Skeletal muscle tissue (tissue), 4 donors: ENCODE measurements around the gene C1orf74. TPM values are rescaled to one million over a fixed set of nuclear protein-coding genes. Genes with fewer than 3 reads are reported as not detected.

Experiments
- H3K27ac ChIP-seq: one replicate; pipeline ENCODE4 v1.7.0; 2013; ENCODE audit warnings: mild to moderate bottlenecking, low read depth, low read length, inconsistent platforms
- H3K27me3 ChIP-seq, 3 donors: one replicate each; pipeline ENCODE4 v1.7.0; 2013; ENCODE audit warnings: low read length in 3 of 3; ENCODE audit not compliant: control insufficient read depth in 3 of 3, insufficient read depth in 3 of 3
- H3K36me3 ChIP-seq, 3 donors: one replicate each; pipeline ENCODE4 v1.7.0; 2013; ENCODE audit warnings: low read length in 3 of 3; ENCODE audit not compliant: control insufficient read depth in 3 of 3, insufficient read depth in 3 of 3
- H3K4me1 ChIP-seq, 3 donors: one replicate each; pipeline ENCODE4 v1.7.0; 2013; ENCODE audit warnings: low read length in 3 of 3, mild to moderate bottlenecking in 3 of 3; ENCODE audit not compliant: control insufficient read depth in 3 of 3, insufficient read depth in 3 of 3
- H3K4me3 ChIP-seq, 3 donors: one replicate each; pipeline ENCODE4 v1.7.0; 2013; ENCODE audit warnings: low read length in 3 of 3
- H3K9ac ChIP-seq, 3 donors: one replicate each; pipeline ENCODE4 v1.7.0; 2013; ENCODE audit warnings: low read length in 3 of 3, mild to moderate bottlenecking in 3 of 3, moderate library complexity in 2 of 3, low read depth in 1 of 3
- H3K9me3 ChIP-seq, 3 donors: one replicate each; pipeline ENCODE4 v1.7.0; 2013; ENCODE audit warnings: low read length in 3 of 3; ENCODE audit not compliant: control insufficient read depth in 3 of 3
- total RNA-seq: library from RNA; depleted of rRNA; stranded (reverse); fragments of >200 nt; gene quantifications from one replicate; pipeline ENCODE4 v1.2.3, GENCODE V29; 2014
- donor health status: Osteomylitis.

C1orf74 gene
- total RNA-seq = 3.7 TPM

GRCh38 chr1:209784265-209785169 is at the start of gene C1orf74:
TSS of gene C1orf74 (minus strand) at chr1:209784559. CDS start at chr1:209783634, 925 bp downstream.
- H3K27me3 ChIP-seq = peaks cover 0 to 6% (median 0%) of the 10 kb centered on the region in 3 donors
- H3K9me3 ChIP-seq = no peaks in the 10 kb centered on the region
- peak within 1 kb of the TSS; percentile 71 to 95 (median 87) for H3K4me3 ChIP-seq
- H3K9ac ChIP-seq = peak within 1 kb of the TSS; percentile 78 to 92 (median 92)
- H3K4me1 ChIP-seq = peaks cover 11 to 23% (median 13%) of the 10 kb centered on the region in 3 donors
- peak within 1 kb of the TSS; percentile 82 for H3K27ac ChIP-seq
- H3K36me3 ChIP-seq = peaks cover 0 to 3% (median 0%) of the 10 kb centered on the region in 3 donors

- Histone ChIP-seq H3K4me3 (no peak overlapping the region), H3K9me3 (no peaks in the 10 kb centered on the region), H3K27me3 (no peaks in the 10 kb centered on the region), H3K9ac (no peak overlapping the region), H3K27ac (no peak overlapping the region), H3K4me1 (no peaks in the 10 kb centered on the region), H3K36me3 (peaks cover 16 to 39% (median 35%) of the 10 kb centered on the region in 3 donors)
These were observed 47.3 kb upstream of the C1orf74 start for GRCh38 chr1:209831615-209832014.

- Histone ChIP-seq H3K36me3 (peaks cover 16 to 35% (median 33%) of the 10 kb centered on the region in 3 donors), H3K27me3 (no peaks in the 10 kb centered on the region), H3K4me3 (no peak overlapping the region), H3K9ac (no peak overlapping the region), H3K27ac (no peak overlapping the region), H3K9me3 (no peaks in the 10 kb centered on the region), H3K4me1 (no peaks in the 10 kb centered on the region)
These were observed 46.4 kb upstream of the C1orf74 start for GRCh38 chr1:209830722-209831121.

- H3K27me3 ChIP-seq = no peaks in the 10 kb centered on the region
- H3K27ac ChIP-seq = no peak overlapping the region
- H3K4me1 ChIP-seq = no peaks in the 10 kb centered on the region
- peaks cover 12 to 32% (median 28%) of the 10 kb centered on the region in 3 donors for H3K36me3 ChIP-seq
- no peaks in the 10 kb centered on the region for H3K9me3 ChIP-seq
- H3K9ac ChIP-seq = no peak overlapping the region
- no peak overlapping the region for H3K4me3 ChIP-seq
These were observed 45.4 kb upstream of the C1orf74 start for GRCh38 chr1:209829716-209830115.

- Histone ChIP-seq H3K27me3 (peaks cover 0 to 2% (median 0%) of the 10 kb centered on the region in 3 donors), H3K4me3 (peak within 1 kb of the TSS; percentile 96 to 99 (median 96)), H3K36me3 (peaks cover 5 to 16% (median 12%) of the 10 kb centered on the region in 3 donors), H3K9ac (peak within 1 kb of the TSS; percentile 71 to 80 (median 73)), H3K27ac (peak within 1 kb of the TSS; percentile 39), H3K4me1 (no peaks in the 10 kb centered on the region), H3K9me3 (no peaks in the 10 kb centered on the region)
These were observed 43.3 kb upstream of the C1orf74 start, which contains the start of gene UTP25 for GRCh38 chr1:209827384-209828262. TSS of gene UTP25 (plus strand) at chr1:209827972. CDS start at chr1:209828064, 92 bp downstream.

- Histone ChIP-seq H3K4me1 (no peaks in the 10 kb centered on the region), H3K36me3 (peaks cover 1 to 2% (median 1%) of the 10 kb centered on the region in 3 donors), H3K9ac (no peak overlapping the region), H3K4me3 (no peak overlapping the region), H3K9me3 (no peaks in the 10 kb centered on the region), H3K27me3 (peaks cover 0 to 2% (median 0%) of the 10 kb centered on the region in 3 donors), H3K27ac (no peak overlapping the region)
These were observed 41.5 kb upstream of the C1orf74 start for GRCh38 chr1:209825591-209826434.

GRCh38 chr1:209823143-209824041 is 39.0 kb upstream of the C1orf74 start:
- Histone ChIP-seq H3K9ac (no peak overlapping the region), H3K27ac (no peak overlapping the region), H3K4me3 (no peak overlapping the region)

GRCh38 chr1:209822706-209823105 is 38.3 kb upstream of the C1orf74 start:
- Histone ChIP-seq H3K9ac (no peak overlapping the region), H3K36me3 (no peaks in the 10 kb centered on the region), H3K9me3 (no peaks in the 10 kb centered on the region), H3K27me3 (peaks cover 5 to 9% (median 6%) of the 10 kb centered on the region in 3 donors), H3K27ac (no peak overlapping the region), H3K4me3 (no peak overlapping the region), H3K4me1 (no peaks in the 10 kb centered on the region)

More at GRCh38 chr1:209823143-209824041, 39.0 kb upstream of the C1orf74 start:
- Histone ChIP-seq H3K27me3 (peaks cover 5 to 6% (median 5%) of the 10 kb centered on the region in 3 donors), H3K4me1 (no peaks in the 10 kb centered on the region), H3K36me3 (no peaks in the 10 kb centered on the region), H3K9me3 (no peaks in the 10 kb centered on the region)
